HepG2 (cell line): Measurements from ENCODE around the gene MEIG1. TPM values are rescaled to one million over a fixed set of nuclear protein-coding genes. Genes with fewer than 3 reads are reported as not detected.

Experiments
- FIP1L1 ChIP-seq: fragments of 200-400 bp; formaldehyde crosslinking; IDR thresholded peaks from 2 replicates; pipeline ENCODE4 v1.6.1; 2018; ENCODE audit warnings: low read depth, mild to moderate bottlenecking, low read length, moderate library complexity, borderline replicate concordance; ENCODE audit not compliant: insufficient read depth
- FOXO4 ChIP-seq: sonication (generic); formaldehyde crosslinking; conservative IDR thresholded peaks from 2 replicates; pipeline ENCODE4 v1.8.1; 2023; ENCODE audit warnings: missing genetic modification reagents
- HIVEP1 ChIP-seq: sonication (generic); formaldehyde crosslinking; IDR thresholded peaks from 2 replicates; pipeline ENCODE4 v1.4.0; 2020; ENCODE audit warnings: mild to moderate bottlenecking, missing genetic modification reagents
- HMGA1 ChIP-seq: sonication (generic); formaldehyde crosslinking; conservative IDR thresholded peaks from 2 replicates; pipeline ENCODE4 v1.4.0; 2020; ENCODE audit warnings: missing genetic modification reagents
- HNF4A ChIP-seq: sonication (generic); formaldehyde crosslinking; IDR thresholded peaks from 2 replicates; pipeline ENCODE4 v1.4.0; 2020; ENCODE audit warnings: missing genetic modification reagents
- HOXA9 ChIP-seq: sonication (generic); formaldehyde crosslinking; IDR thresholded peaks from 2 replicates; pipeline ENCODE4 v1.8.1; 2022; ENCODE audit warnings: missing genetic modification reagents, mild to moderate bottlenecking, moderate library complexity, borderline replicate concordance
- NFE2 ChIP-seq: sonication (generic); formaldehyde crosslinking; IDR thresholded peaks from 2 replicates; pipeline ENCODE4 v1.4.0; 2020; ENCODE audit warnings: missing genetic modification reagents
- NKX3-1 ChIP-seq: sonication (generic); formaldehyde crosslinking; IDR thresholded peaks from 2 replicates; pipeline ENCODE4 v1.5.0; 2020; ENCODE audit warnings: missing genetic modification reagents
- SNAPC2 ChIP-seq: sonication (generic); formaldehyde crosslinking; IDR thresholded peaks from 2 replicates; pipeline ENCODE4 v1.8.1; 2022; ENCODE audit warnings: mild to moderate bottlenecking, missing genetic modification reagents
- SOX6 ChIP-seq, 2 experiments: fragments of 450-650 bp in 1 of 2; sonication (generic) in 1 of 2; formaldehyde crosslinking in 1 of 2; IDR thresholded peaks; 2 replicates each; pipeline versions ENCODE4 v1.4.0 to v1.6.1; 2017 to 2020; ENCODE audit warnings: antibody characterized with exemption in 1 of 2, mild to moderate bottlenecking in 1 of 2, missing genetic modification reagents in 1 of 2
- SP2 ChIP-seq: sonication (generic); formaldehyde crosslinking; IDR thresholded peaks from 2 replicates; pipeline ENCODE4 v1.5.1; 2020; ENCODE audit warnings: mild to moderate bottlenecking, missing genetic modification reagents
- SRF ChIP-seq: IDR thresholded peaks from 2 replicates; pipeline ENCODE4 v1.6.1; 2011; ENCODE audit warnings: mild to moderate bottlenecking, low read depth, low read length, moderate library complexity
- ZHX1 ChIP-seq: sonication (generic); formaldehyde crosslinking; IDR thresholded peaks from 2 replicates; pipeline ENCODE4 v1.8.1; 2022; ENCODE audit warnings: low read depth, mild to moderate bottlenecking, missing genetic modification reagents
- ZNF281 ChIP-seq: sonication (generic); formaldehyde crosslinking; IDR thresholded peaks from 2 replicates; pipeline ENCODE4 v1.4.0; 2020; ENCODE audit warnings: missing genetic modification reagents, borderline replicate concordance
- ZNF331 ChIP-seq: sonication (generic); formaldehyde crosslinking; IDR thresholded peaks from 2 replicates; pipeline ENCODE4 v1.4.0; 2020; ENCODE audit warnings: missing genetic modification reagents
- ZNF33B ChIP-seq: sonication (generic); formaldehyde crosslinking; IDR thresholded peaks from 2 replicates; pipeline ENCODE4 v1.5.1; 2020; ENCODE audit warnings: mild to moderate bottlenecking, missing genetic modification reagents
- ZNF816 ChIP-seq: sonication (generic); formaldehyde crosslinking; IDR thresholded peaks from 2 replicates; pipeline ENCODE4 v1.8.0; 2022; ENCODE audit warnings: missing genetic modification reagents, mild to moderate bottlenecking, borderline replicate concordance
- ZNF883 ChIP-seq: sonication (generic); formaldehyde crosslinking; IDR thresholded peaks from 2 replicates; pipeline ENCODE4 v1.5.1; 2020; ENCODE audit warnings: mild to moderate bottlenecking, missing genetic modification reagents; ENCODE audit errors: not compliant biosample characterization
- polyA plus RNA-seq, 8 experiments: library from polyadenylated mRNA; depleted of rRNA in 3 of 8; stranded (reverse) in 7 of 8; unstranded in 1 of 8; fragments of >200 nt; fragmentation: Illumina TruSeq in 4 of 8; extraction: Trizol in 4 of 8; gene quantifications; 2 replicates each; pipeline versions ENCODE4 v1.2.1 to v1.2.3, GENCODE V29; 2011 to 2016; ENCODE audit warnings: low read depth in 4 of 8, missing spikeins in 1 of 8, mixed read lengths in 1 of 8; ENCODE audit not compliant: insufficient read depth in 1 of 8
- total RNA-seq, 5 experiments: library from RNA; depleted of rRNA; stranded (reverse); fragments of >200 nt; fragmentation: Illumina TruSeq; extraction: Trizol; gene quantifications; 2 replicates each; pipeline ENCODE4 v1.2.3, GENCODE V29; 2016; ENCODE audit warnings: low read depth in 1 of 5

MEIG1 gene
- total and polyA plus RNA-seq, 2 of the 13 experiments (the other 11 are each of a cell fraction or from before 2014, with no cell fraction given), result not detected

DNA sequence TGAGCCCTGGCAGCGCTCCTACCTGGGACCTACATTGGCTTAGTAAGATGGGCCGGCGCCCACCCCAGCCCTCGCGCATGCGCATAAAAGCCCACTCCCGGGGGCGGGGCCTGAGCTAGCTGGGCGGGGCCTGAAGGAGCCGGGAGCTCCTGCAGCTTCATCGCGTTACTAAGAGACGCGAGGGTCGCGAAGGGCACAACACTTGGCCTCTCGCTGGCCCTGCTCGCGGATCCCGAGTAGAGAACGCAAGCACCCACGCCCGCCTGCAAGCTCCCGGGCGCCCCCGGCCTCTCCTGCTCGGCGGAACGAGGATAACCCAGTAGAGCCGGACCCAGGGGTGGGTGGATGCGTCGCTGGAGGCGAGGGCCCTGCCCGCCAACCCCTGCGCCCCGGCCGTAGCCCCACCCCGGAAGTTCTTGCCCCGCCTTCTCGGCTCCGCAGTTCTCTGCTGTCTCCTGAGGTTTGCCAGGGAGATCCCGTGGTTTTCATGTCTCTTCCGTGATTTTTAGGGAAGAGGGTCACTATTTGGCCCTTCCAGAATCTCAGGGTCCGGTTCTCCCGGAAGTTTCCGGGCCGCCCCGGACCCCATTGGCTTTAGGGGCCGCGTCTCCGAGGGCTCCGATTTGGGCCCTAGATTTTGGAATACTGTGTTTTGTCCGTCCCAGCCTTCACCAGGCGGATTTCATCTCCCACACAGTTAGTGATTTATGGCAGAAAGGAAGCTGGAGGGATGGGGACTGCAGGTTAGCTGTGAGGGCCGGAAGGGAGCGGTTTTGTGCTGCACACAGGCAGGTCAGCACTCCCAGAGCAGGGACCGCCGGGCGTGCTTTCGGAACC, at the start of gene MEIG1 (continued):
- TF ChIP-seq HIVEP1 (0 out of 2 replicates have a peak, but pooled peaks have one; percentile 30), SRF (0 out of 2 replicates have a peak, but pooled peaks have one; percentile 9), SP2 (CRISPR knock-in tag) (peak; percentile 39; the same call in 1 of the 2 replicates), SNAPC2 (no peak), NFE2 (CRISPR knock-in tag) (no peak), SOX6 (IDR thresholded peaks at IDR 0.05) (no peak), SOX6 (CRISPR knock-in tag; IDR thresholded peaks at IDR 0.05) (0 out of 2 replicates have a peak, but pooled peaks have one; percentile 17), FOXO4 (CRISPR knock-in tag) (0 out of 2 replicates have a peak, but pooled peaks have one; percentile 41), NKX3-1 (CRISPR knock-in tag) (peak; percentile 79; the same call in 1 of the 2 replicates), HNF4A (peak; percentile 9; the same call in 1 of the 2 replicates), ZHX1 (no peak), ZNF281 (CRISPR knock-in tag) (0 out of 2 replicates have a peak, but pooled peaks have one; percentile 2), FIP1L1 (0 out of 2 replicates have a peak, but pooled peaks have one; percentile 74), ZNF816 (CRISPR knock-in tag) (peak; percentile 37; the same call in 1 of the 2 replicates), ZNF883 (CRISPR knock-in tag) (peak; percentile 20), HOXA9 (CRISPR knock-in tag) (no peak), ZNF33B (CRISPR knock-in tag) (no peak), ZNF331 (CRISPR knock-in tag) (peak; percentile 23; the same call in 1 of the 2 replicates), HMGA1 (CRISPR knock-in tag) (no peak)
